ENCODE results near the gene EXTL2.

- TF ChIP-seq EZH2 (IDR thresholded peaks at IDR 0.05; ENCODE audit: insufficient read depth, poor library complexity, severe bottlenecking) (no peak), EZH2phosphoT487 (IDR thresholded peaks at IDR 0.05; ENCODE audit: insufficient read depth, low read depth) (no peak)
These were observed 48.9 kb upstream of the EXTL2 start for GRCh38 chr1:100943533-100943932.
